GM11168 (cell line): ENCODE data around the gene NXF1.
"Not testable (repeated sequence)": the region's sequence is repeated elsewhere in the genome, so short reads cannot be mapped to it uniquely, and the experiment has no call there.

Source experiments
- in situ Hi-C: fragments of 300-500 bp; cut with MboI; formaldehyde crosslinking; loops from one replicate; pipeline ENCODE4 v1.12.0; 2022; ENCODE audit warnings: low sequenced_read_pairs; ENCODE audit not compliant: unreplicated experiment

Gene NXF1

DNA sequence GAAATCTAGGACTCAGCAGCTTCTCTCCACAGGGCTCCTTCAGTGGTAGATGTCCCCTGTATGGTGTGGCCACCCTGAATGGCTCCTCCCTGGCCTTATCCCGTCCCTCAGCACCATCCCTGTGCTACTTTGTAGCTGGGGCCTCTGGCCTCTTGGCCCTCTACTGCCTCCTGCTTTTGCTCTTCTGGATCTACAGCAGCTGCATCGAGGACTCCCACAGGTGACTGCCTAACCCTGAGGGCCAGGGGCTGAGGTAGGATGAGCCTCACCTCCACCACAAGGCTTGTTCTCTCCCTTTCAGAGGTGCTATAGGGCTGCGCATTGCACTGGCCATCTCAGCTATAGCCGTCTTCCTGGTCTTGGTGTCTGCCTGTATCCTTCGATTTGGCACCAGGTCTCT lies 16.2 kb downstream of the NXF1 start:
- in situ Hi-C loops = no loop called here

DNA sequence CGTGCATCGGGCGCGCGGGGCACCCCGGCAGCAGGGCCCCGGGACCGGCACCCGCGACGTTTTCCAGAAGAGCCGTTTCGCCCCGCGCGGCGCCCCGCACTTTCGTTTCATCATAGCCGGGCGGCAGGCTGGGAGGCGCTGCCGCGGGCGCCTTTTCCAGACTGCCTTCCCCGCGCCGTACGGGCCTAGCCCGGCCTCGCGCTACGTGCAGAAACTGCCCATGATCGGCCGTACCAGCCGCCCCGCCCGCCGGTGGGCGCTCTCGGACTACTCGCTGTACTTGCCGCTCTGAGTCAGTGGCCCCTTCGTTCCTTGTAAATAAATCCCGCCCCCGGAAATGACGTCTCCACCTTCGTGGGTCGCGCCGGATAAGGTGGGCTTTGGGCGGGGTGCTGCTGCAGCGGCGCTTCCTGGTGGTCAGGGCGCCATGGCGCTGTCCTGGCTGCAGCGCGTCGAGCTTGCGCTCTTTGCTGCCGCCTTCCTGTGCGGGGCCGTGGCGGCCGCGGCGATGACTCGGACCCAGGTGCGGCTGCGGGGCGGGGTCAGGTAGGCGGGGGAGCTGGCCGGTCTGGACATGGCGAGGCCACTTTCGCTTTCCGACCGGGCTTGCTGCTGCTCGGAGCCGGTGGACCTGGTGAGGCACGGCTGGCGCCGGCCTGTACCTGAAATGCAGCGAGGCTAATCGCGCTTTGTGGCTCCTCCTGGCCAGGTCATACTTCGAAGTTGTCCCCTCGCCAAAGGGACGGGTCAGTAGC lies 18.1 kb downstream of the NXF1 start, which contains the start of gene TMEM179B:
TSS of gene TMEM179B (plus strand) at position 398 of the 755 bp plus-strand sequence. CDS start at position 428, 30 bp downstream.
- in situ Hi-C loops = no loop called here

GRCh38 chr11:62786318-62787004 lies 18.8 kb downstream of the NXF1 start:
- in situ Hi-C loops = no loop called here

- in situ Hi-C loops = no loop called here
These were observed 22.5 kb downstream of the NXF1 start for GRCh38 chr11:62782753-62783152.

GRCh38 chr11:62778441-62778840 lies 26.8 kb downstream of the NXF1 start:
- in situ Hi-C loops = no loop called here

- in situ Hi-C loops = no loop called here
These were observed 27.9 kb downstream of the NXF1 start for GRCh38 chr11:62777389-62777788.

- in situ Hi-C loops = no loop called here
These were observed 29.6 kb downstream of the NXF1 start for GRCh38 chr11:62775646-62776045.

DNA sequence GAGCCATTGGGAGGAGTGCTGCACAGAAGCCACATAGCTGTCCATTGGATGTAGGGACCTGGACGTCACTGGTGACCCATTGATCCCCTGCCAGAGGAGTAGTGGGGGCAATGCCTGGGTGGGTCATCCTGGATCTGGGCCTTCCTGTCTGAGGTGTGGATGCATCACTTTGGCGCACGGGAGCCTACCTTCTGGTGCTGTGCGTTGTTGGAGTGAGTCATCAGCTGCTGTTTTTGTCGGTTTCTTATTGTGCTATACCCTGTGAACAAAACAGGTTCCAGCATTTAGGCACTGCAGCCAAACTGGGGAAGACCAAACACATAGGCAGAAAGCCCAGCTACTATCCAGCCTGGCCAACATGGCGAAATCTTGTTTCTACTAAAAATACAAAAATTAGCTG lies 30.8 kb downstream of the NXF1 start:
- in situ Hi-C loops = no loop called here

- in situ Hi-C loops = no loop called here
These were observed 33.9 kb downstream of the NXF1 start, which contains the start of gene TAF6L for GRCh38 chr11:62771144-62772021. Gene TAF6L, plus strand, starts transcription at chr11:62771396. Its CDS starts 4,388 bp downstream, at chr11:62775784.

DNA sequence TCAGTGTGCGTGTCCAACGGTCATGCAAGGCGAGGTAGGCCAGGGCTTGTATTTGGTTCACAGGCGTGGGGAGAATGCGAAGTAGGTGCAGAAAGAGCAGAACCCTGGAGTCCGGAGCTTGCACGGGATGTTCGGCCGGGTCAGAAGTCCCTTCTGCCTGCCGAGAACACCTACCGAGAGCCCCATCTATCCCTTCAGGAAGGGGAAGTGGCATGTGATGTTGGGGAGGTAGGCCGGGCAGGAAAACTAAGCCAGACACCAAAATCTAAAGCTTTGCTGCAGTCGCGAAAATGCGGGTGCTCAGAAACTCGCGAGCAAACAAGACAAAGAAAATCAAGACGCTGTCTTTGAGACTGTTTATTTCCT lies 34.5 kb downstream of the NXF1 start:
- in situ Hi-C loops = no loop called here

DNA sequence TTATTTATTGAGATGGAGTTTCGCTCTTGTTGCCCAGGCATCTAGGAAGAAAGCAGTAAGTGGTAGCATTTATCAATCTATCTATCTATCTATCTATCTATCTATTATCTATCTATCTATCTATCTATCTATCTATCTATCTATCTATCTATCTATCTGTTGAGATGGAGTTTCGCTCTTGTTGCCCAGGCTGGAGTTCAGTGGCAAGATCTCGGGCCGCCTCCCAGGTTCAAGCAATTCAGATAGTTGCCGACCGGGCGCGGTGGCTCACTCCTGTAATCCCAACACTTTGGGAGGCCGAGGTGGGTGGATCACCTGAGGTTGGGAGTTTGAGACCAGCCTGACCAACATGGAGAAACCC lies 44.4 kb downstream of the NXF1 start:
- in situ Hi-C loops = not testable (repeated sequence)

GRCh38 chr11:62757846-62758788 lies 47.1 kb downstream of the NXF1 start:
- in situ Hi-C loops = no loop called here

GRCh38 chr11:62755086-62755615 lies 50.1 kb downstream of the NXF1 start:
- in situ Hi-C loops = no loop called here

DNA sequence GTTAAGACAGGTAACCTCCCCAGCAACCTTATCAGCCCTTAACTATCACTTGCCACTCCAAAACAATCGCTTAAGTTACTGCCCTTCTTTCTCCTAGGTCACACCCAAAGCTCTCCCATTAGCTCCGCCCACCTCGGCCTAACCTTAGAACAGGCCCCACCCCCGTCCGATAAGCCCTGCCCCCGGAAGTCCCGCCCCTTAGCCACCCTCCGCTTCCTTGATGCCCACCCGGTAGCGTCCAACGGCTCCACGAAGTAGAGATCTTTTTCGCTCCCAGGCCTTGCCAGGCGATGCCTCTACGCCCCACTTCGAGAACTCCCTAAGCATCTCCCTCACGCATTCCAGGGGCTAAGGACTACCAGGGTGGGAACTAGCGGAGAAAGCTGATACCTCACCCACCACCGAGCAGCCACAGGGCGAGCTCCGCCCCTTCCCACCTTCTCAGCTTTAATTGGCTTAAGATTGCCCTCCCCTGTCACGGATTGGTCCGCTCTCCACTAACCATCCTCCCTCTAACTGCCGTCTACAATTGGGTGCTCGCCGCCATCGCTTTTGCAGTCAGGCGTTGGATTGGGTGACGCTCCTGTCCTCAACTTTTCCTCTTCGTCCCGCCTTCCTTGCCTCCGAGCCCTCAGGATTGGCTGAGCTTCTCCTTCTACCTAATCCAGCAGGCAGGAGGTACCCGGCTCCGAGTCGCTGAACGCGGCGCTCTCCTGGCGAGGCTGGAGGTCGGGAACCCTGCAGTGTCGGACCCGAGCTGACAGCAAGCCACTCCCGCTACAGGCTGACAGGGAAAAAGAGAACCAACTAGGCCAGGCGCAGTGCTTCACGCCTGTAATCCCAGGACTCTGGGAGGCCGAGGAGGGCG lies 51.3 kb downstream of the NXF1 start, which contains the start of gene ZBTB3:
TSS of gene ZBTB3 (minus strand) at position 425 of the 868 bp plus-strand sequence. CDS start 496 bp downstream, outside the sequence.
- in situ Hi-C loops = no loop called here

- in situ Hi-C loops = no loop called here
These were observed 52.1 kb downstream of the NXF1 start for GRCh38 chr11:62752994-62753735.

DNA sequence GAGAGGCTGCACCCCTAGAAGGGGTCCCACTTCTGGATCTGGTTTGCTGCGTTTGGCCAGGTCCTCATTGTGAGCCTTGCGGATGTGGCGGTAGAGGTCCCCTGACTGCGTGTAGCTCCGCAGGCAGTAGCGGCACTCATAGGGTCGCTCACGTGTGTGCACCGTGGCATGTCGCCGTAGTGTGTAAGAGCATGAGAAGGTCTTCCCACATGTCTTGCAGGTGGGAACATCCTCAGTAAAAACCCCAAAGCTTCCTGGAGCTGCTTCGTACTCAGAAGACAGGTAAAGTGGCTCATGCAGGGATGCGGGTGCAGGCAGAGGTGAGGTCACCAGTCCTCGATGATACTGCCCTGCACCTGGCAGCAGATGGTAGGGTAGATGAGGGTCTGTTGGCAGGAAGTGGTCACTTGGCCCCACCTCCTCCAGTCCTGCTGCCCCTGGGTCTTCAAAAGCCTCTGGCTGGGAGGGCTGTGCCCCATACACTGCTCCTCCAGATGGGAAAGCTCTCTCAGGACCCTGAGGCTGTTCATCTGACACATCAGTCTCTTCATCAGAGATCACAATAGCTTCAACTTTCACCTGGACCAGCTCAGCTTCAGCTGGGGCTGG lies 53.0 kb downstream of the NXF1 start:
- in situ Hi-C loops = no loop called here

GRCh38 chr11:62749931-62750330 lies 55.3 kb downstream of the NXF1 start:
- in situ Hi-C loops = not testable (repeated sequence)
